ENCODE data around the gene RPL34.

The RPL34 gene

DNA sequence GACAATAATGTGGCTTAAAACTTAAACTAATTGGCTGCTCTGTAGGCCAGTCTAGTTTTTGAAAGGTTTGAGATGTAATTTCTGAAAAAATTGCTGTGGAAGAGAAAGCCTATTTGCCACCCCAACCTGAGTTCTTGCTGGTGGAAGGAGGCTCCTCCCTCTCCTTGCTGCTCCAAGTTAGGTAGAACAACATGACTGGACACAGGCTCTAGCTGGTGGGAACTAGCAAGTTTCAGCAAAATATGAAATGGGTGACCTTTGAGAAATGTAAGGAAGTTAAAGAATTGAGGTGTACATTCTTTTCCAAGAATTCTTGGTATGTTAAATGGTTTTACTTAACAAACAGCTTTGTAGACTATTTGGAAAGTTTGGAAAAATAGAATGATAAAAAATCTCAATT, 8.0 kb downstream of the RPL34 start:
- POLR2A ChIA-PET, result interaction anchor here (0.5 kb wide), 1 partner anchor 35 kb away, joined by 4 read pairs; no protein-coding TSS in a partner anchor
- Histone ChIP-seq H3K4me3 (ENCODE audit: low read depth, low read length) (no peak overlapping the region), H3K36me3 (ENCODE audit: control insufficient read depth in 2 of 2, insufficient read depth in 1 of 2, low read length in 2 of 2) (peaks cover 69 to 99% of the 10 kb centered on the region in 2 experiments), H3K27ac (ENCODE audit: extremely low read depth, low read depth, low read length) (no peak overlapping the region), H3K4me1 (ENCODE audit: control insufficient read depth, insufficient read depth, low read length) (no peaks in the 10 kb centered on the region), H3K9me3 (ENCODE audit: control insufficient read depth, insufficient read depth, low read depth, low read length) (no peaks in the 10 kb centered on the region)
- TF ChIP-seq ZNF48 (tag by site-specific recombination; IDR thresholded peaks at IDR 0.05) (no peak), ZNF2 (tag by site-specific recombination; IDR thresholded peaks at IDR 0.05) (no peak), EGR2 (tag by site-specific recombination; IDR thresholded peaks at IDR 0.05; ENCODE audit: low read depth) (no peak), ZNF112 (tag by site-specific recombination; IDR thresholded peaks at IDR 0.05) (no peak), GLIS1 (tag by site-specific recombination; IDR thresholded peaks at IDR 0.05) (no peak), ZBTB7A (tag by site-specific recombination; IDR thresholded peaks at IDR 0.05; ENCODE audit: low read depth) (no peak), ZNF24 (tag by site-specific recombination; IDR thresholded peaks at IDR 0.05) (no peak), ZNF670 (tag by site-specific recombination; IDR thresholded peaks at IDR 0.05; ENCODE audit: low read depth) (no peak)
- CTCF ChIA-PET, result no interaction called here

DNA sequence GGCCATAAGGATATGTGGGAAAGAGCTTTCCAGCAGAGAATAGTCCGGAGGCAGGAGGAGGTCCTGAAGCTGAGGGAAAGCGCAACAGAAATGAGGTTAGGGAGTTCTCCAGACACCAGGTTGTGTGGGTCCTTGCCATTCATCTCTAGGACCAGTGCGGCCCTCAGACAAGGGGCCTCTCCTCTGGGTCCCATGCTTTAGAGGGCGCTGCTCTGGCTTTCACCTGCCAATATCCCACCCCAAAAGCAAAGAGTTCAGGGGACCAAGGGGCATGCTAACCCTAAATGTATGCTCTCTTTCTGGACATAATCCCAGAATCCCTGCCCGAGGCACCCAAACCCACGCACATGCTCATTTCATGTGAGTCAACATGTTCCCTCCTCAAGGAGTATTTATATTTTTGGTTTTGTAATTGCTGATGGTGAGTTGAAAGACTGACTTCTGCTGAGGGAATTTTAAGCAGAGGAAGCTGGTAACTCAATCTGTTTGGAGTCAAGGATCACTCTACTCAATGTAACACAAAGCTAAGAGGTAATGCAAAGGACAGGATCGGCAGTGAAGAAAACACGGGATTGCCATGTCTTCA, 14.8 kb downstream of the RPL34 start:
- CTCF ChIA-PET, result interaction anchor here (0.7 to 1.0 kb wide), 2 partner anchors 616 to 768 kb away, joined by 3 to 4 read pairs; no protein-coding TSS in a partner anchor

DNA sequence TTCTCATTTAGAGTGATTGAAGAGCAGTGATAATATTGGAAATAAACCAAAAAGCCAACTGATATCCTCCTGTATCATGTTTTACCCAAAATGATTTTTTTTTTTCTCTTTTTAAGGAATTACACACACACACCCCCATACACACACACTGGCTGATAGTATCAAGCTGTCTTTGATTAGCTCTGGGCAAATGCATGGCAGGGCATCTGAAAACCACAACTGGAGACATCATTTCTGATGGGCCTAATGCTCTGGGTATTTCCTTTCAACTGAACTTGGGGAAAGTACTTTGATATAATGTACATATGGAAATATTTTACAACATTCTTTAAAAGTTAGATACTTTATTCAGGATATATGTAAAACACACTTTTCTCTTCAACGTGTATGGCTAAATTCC, 15.9 kb downstream of the RPL34 start:
- TF ChIP-seq FEZF1 (tag by site-specific recombination; IDR thresholded peaks at IDR 0.05), result no peak
- no peaks in the 10 kb centered on the region for H3K4me1 ChIP-seq (ENCODE audit: control insufficient read depth, insufficient read depth, low read length)
- POLR2A ChIA-PET, result interaction anchor here (1.4 kb wide), 1 partner anchor 14 kb away, joined by 5 read pairs; the partner anchor contains the start of gene OSTC

More for the DNA sequence above, 14.8 kb downstream of the RPL34 start:
- no peaks in the 10 kb centered on the region for H3K9me3 ChIP-seq (ENCODE audit: control insufficient read depth, insufficient read depth, low read depth, low read length)
- H3K36me3 ChIP-seq (ENCODE audit: control insufficient read depth in 2 of 2, insufficient read depth in 1 of 2, low read length in 2 of 2), result peaks cover 24 to 60% of the 10 kb centered on the region in 2 experiments
- TF ChIP-seq SCRT2 (tag by site-specific recombination; IDR thresholded peaks at IDR 0.05) (no peak), ZNF555 (tag by site-specific recombination; conservative IDR thresholded peaks at IDR 0.05) (no peak)
- TF ChIP-seq, protein P1, sequence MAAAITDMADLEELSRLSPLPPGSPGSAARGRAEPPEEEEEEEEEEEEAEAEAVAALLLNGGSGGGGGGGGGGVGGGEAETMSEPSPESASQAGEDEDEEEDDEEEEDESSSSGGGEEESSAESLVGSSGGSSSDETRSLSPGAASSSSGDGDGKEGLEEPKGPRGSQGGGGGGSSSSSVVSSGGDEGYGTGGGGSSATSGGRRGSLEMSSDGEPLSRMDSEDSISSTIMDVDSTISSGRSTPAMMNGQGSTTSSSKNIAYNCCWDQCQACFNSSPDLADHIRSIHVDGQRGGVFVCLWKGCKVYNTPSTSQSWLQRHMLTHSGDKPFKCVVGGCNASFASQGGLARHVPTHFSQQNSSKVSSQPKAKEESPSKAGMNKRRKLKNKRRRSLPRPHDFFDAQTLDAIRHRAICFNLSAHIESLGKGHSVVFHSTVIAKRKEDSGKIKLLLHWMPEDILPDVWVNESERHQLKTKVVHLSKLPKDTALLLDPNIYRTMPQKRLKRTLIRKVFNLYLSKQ (tag by site-specific recombination; IDR thresholded peaks at IDR 0.05; ENCODE audit: borderline replicate concordance), result no peak
- no peaks in the 10 kb centered on the region for H3K4me1 ChIP-seq (ENCODE audit: control insufficient read depth, insufficient read depth, low read length)
- POLR2A ChIA-PET, result interaction anchor here (1.4 kb wide), 1 partner anchor 15 kb away, joined by 5 read pairs; the partner anchor contains the start of gene OSTC
- H3K27ac ChIP-seq (ENCODE audit: extremely low read depth, low read depth, low read length), result no peak overlapping the region
- H3K4me3 ChIP-seq (ENCODE audit: low read depth, low read length), result no peak overlapping the region

DNA sequence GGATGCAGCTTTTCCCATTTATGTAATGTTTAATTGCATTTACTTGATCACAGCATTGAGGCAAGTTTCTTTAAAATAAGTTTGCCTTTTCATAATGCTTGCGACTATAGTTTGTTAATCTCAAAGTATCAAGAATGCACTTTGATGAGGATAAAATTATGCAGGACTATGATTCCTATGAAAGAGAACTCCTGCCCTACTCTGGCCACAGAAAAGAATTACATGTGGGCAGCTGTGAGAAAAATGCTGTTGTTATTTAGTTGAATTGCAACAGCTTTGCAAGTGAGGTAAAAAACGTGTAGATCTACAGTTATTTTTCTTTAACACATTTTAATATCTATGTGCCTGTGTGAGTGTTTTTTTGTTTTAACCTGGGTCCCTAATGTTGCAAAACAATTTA, 17.5 kb downstream of the RPL34 start:
- H3K9me3 ChIP-seq (ENCODE audit: control insufficient read depth, insufficient read depth, low read depth, low read length), result no peaks in the 10 kb centered on the region
- TF ChIP-seq, protein P2, sequence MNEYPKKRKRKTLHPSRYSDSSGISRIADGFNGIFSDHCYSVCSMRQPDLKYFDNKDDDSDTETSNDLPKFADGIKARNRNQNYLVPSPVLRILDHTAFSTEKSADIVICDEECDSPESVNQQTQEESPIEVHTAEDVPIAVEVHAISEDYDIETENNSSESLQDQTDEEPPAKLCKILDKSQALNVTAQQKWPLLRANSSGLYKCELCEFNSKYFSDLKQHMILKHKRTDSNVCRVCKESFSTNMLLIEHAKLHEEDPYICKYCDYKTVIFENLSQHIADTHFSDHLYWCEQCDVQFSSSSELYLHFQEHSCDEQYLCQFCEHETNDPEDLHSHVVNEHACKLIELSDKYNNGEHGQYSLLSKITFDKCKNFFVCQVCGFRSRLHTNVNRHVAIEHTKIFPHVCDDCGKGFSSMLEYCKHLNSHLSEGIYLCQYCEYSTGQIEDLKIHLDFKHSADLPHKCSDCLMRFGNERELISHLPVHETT (tag by site-specific recombination; IDR thresholded peaks at IDR 0.05), result no peak
- TF ChIP-seq ZNF654 (tag by site-specific recombination; IDR thresholded peaks at IDR 0.05; ENCODE audit: low read depth), result peak; percentile 15; the same call in 1 of the 2 replicates
- ChIA-PET POLR2A (no interaction called here), CTCF (interaction anchor here (1.2 to 1.6 kb wide), 2 partner anchors 17 to 619 kb away, joined by 3 to 4 read pairs; no protein-coding TSS in a partner anchor)
- H3K27ac ChIP-seq (ENCODE audit: extremely low read depth, low read depth, low read length), result no peak overlapping the region
- no peaks in the 10 kb centered on the region for H3K4me1 ChIP-seq (ENCODE audit: control insufficient read depth, insufficient read depth, low read length)
- peaks cover 10 to 45% of the 10 kb centered on the region in 2 experiments; a peak in 2 of 3 replicates for H3K36me3 ChIP-seq (ENCODE audit: control insufficient read depth in 2 of 2, insufficient read depth in 1 of 2, low read length in 2 of 2)
- no peak overlapping the region for H3K4me3 ChIP-seq (ENCODE audit: low read depth, low read length)

More for the DNA sequence above, 15.9 kb downstream of the RPL34 start:
- Histone ChIP-seq H3K27ac (ENCODE audit: extremely low read depth, low read depth, low read length) (no peak overlapping the region), H3K9me3 (ENCODE audit: control insufficient read depth, insufficient read depth, low read depth, low read length) (no peaks in the 10 kb centered on the region), H3K36me3 (ENCODE audit: control insufficient read depth in 2 of 2, insufficient read depth in 1 of 2, low read length in 2 of 2) (peaks cover 15 to 53% of the 10 kb centered on the region in 2 experiments), H3K4me3 (ENCODE audit: low read depth, low read length) (no peak overlapping the region)
- CTCF ChIA-PET, result interaction anchor here (0.8 kb wide), 1 partner anchor 66 kb away, joined by 3 read pairs; no protein-coding TSS in a partner anchor

Measured in HEK293 (cell line).